ENCODE results near the gene SLC24A3.

The SLC24A3 gene

GRCh38 chr20:19370076-19371075 lies 157.9 kb downstream of the SLC24A3 start:
- TF ChIP-seq CREB5 (CRISPR knock-in tag; IDR thresholded peaks at IDR 0.05; ENCODE audit: low read depth) (no peak), CSDC2 (CRISPR knock-in tag; IDR thresholded peaks at IDR 0.05) (no peak), ZC3H10 (CRISPR knock-in tag; IDR thresholded peaks at IDR 0.05) (no peak), TCF4 (CRISPR knock-in tag; IDR thresholded peaks at IDR 0.05; ENCODE audit: borderline replicate concordance) (no peak), ZNF565 (CRISPR knock-in tag; conservative IDR thresholded peaks at IDR 0.05; ENCODE audit: low read depth) (no peak), BACH2 (CRISPR knock-in tag; IDR thresholded peaks at IDR 0.05; ENCODE audit: borderline replicate concordance) (no peak)
- ATAC-seq = no peak

- ATAC-seq = no peak
- TF ChIP-seq SNAI2 (CRISPR knock-in tag; IDR thresholded peaks at IDR 0.05) = no peak
- no peak for TF ChIP-seq POU6F1 (CRISPR knock-in tag; IDR thresholded peaks at IDR 0.05; ENCODE audit: borderline replicate concordance, low read depth)
- no peak for TF ChIP-seq ESRRG (CRISPR knock-in tag; IDR thresholded peaks at IDR 0.05)
- TF ChIP-seq ISL1 (CRISPR knock-in tag; IDR thresholded peaks at IDR 0.05) = no peak
These were observed 158.7 kb downstream of the SLC24A3 start for GRCh38 chr20:19371112-19371511.

GRCh38 chr20:19374216-19374615 lies 161.8 kb downstream of the SLC24A3 start:
- no peak for TF ChIP-seq ZFP3 (CRISPR knock-in tag; IDR thresholded peaks at IDR 0.05)
- no peak for TF ChIP-seq SNAI2 (CRISPR knock-in tag; IDR thresholded peaks at IDR 0.05)
- TF ChIP-seq TSHZ2 (CRISPR knock-in tag; IDR thresholded peaks at IDR 0.05) = no peak
- no peak for TF ChIP-seq ZFP30 (CRISPR knock-in tag; IDR thresholded peaks at IDR 0.05)
- no peak for TF ChIP-seq PPARA (CRISPR knock-in tag; IDR thresholded peaks at IDR 0.05; ENCODE audit: borderline replicate concordance)
- no peak for TF ChIP-seq CSRNP3 (CRISPR knock-in tag; IDR thresholded peaks at IDR 0.05)
- TF ChIP-seq ZNF565 (CRISPR knock-in tag; conservative IDR thresholded peaks at IDR 0.05; ENCODE audit: low read depth) = no peak
- TF ChIP-seq ESRRG (CRISPR knock-in tag; IDR thresholded peaks at IDR 0.05) = no peak
- no peak for TF ChIP-seq TCF4 (CRISPR knock-in tag; IDR thresholded peaks at IDR 0.05; ENCODE audit: borderline replicate concordance)
- TF ChIP-seq TOX (CRISPR knock-in tag; IDR thresholded peaks at IDR 0.05; ENCODE audit: borderline replicate concordance) = no peak
- no peak for TF ChIP-seq ZC3H10 (CRISPR knock-in tag; IDR thresholded peaks at IDR 0.05)
- no peak for TF ChIP-seq CREB5 (CRISPR knock-in tag; IDR thresholded peaks at IDR 0.05; ENCODE audit: low read depth)
- ATAC-seq = no peak

- ATAC-seq = no peak
- no peak for TF ChIP-seq ZNF565 (CRISPR knock-in tag; conservative IDR thresholded peaks at IDR 0.05; ENCODE audit: low read depth)
- no peak for TF ChIP-seq BACH2 (CRISPR knock-in tag; IDR thresholded peaks at IDR 0.05; ENCODE audit: borderline replicate concordance)
- no peak for TF ChIP-seq CSDC2 (CRISPR knock-in tag; IDR thresholded peaks at IDR 0.05)
- no peak for TF ChIP-seq CSRNP3 (CRISPR knock-in tag; IDR thresholded peaks at IDR 0.05)
- TF ChIP-seq PATZ1 (CRISPR knock-in tag; IDR thresholded peaks at IDR 0.05; ENCODE audit: borderline replicate concordance) = no peak
- TF ChIP-seq ZFP30 (CRISPR knock-in tag; IDR thresholded peaks at IDR 0.05) = no peak
- TF ChIP-seq ZFP3 (CRISPR knock-in tag; IDR thresholded peaks at IDR 0.05) = no peak
- no peak for TF ChIP-seq RARB (CRISPR knock-in tag; IDR thresholded peaks at IDR 0.05)
- TF ChIP-seq ZC3H10 (CRISPR knock-in tag; IDR thresholded peaks at IDR 0.05) = no peak
- no peak for TF ChIP-seq GLIS3 (CRISPR knock-in tag; IDR thresholded peaks at IDR 0.05)
- TF ChIP-seq CREB5 (CRISPR knock-in tag; IDR thresholded peaks at IDR 0.05; ENCODE audit: low read depth) = no peak
- TF ChIP-seq SNAI2 (CRISPR knock-in tag; IDR thresholded peaks at IDR 0.05) = no peak
These were observed 163.0 kb downstream of the SLC24A3 start for GRCh38 chr20:19375395-19375794.
